Thyroid gland (tissue), 4 donors: ENCODE data around the gene ZDHHC3.

Experiments used
- POLR2A ChIP-seq, 2 donors: fragments of 450-650 bp; IDR thresholded peaks; one replicate each; pipeline ENCODE4 v1.6.1; 2017; ENCODE audit warnings: antibody characterized with exemption in 2 of 2, mild to moderate bottlenecking in 2 of 2, moderate library complexity in 1 of 2
- TF ChIP-seq, protein P1 (sequence below), 6 experiments: fragments of 200-600 bp in 3 of 6; fragments of 450-650 bp in 3 of 6; sonication (generic) in 3 of 6; IDR thresholded peaks; one replicate each; pipeline ENCODE4 v1.5.1; 2016 to 2019; ENCODE audit warnings: antibody characterized with exemption in 6 of 6, mild to moderate bottlenecking in 2 of 6, inconsistent platforms in 1 of 6, moderate library complexity in 1 of 6

DNA sequence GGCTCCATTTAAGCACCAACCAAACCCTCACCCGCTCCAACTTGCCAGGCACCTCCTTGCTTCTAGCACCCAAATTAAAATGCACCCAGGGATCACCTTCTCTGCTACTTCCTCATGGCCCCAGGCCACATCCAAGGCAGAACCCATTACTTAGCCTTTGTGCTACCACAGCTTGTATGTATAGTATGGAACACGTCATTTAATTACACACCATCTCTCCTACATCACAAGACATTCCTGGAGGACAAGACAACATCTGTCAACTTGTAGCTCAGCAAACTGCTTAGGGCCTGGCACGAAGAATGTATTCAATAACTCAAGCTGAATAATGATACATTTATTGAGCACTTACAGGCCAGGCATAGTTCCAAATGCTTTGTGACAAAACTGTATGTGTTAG lies 23.3 kb downstream of the ZDHHC3 start:
- TF ChIP-seq, protein P1, sequence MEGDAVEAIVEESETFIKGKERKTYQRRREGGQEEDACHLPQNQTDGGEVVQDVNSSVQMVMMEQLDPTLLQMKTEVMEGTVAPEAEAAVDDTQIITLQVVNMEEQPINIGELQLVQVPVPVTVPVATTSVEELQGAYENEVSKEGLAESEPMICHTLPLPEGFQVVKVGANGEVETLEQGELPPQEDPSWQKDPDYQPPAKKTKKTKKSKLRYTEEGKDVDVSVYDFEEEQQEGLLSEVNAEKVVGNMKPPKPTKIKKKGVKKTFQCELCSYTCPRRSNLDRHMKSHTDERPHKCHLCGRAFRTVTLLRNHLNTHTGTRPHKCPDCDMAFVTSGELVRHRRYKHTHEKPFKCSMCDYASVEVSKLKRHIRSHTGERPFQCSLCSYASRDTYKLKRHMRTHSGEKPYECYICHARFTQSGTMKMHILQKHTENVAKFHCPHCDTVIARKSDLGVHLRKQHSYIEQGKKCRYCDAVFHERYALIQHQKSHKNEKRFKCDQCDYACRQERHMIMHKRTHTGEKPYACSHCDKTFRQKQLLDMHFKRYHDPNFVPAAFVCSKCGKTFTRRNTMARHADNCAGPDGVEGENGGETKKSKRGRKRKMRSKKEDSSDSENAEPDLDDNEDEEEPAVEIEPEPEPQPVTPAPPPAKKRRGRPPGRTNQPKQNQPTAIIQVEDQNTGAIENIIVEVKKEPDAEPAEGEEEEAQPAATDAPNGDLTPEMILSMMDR (IDR thresholded peaks at IDR 0.05) = no peak
- TF ChIP-seq POLR2A (IDR thresholded peaks at IDR 0.05) = no peak
